NB4 (cell line): ENCODE results near the gene SLC6A6.

Source experiments
- CTCF ChIP-seq: IDR thresholded peaks from one replicate; pipeline ENCODE4 v1.5.1; 2012; ENCODE audit warnings: low read depth, low read length
- MYC ChIP-seq: IDR thresholded peaks from 2 replicates; pipeline ENCODE4 v1.6.1; 2011; ENCODE audit warnings: low read depth, low read length
- POLR2A ChIP-seq: IDR thresholded peaks from 2 replicates; pipeline ENCODE4 v1.6.1; 2011; ENCODE audit warnings: mild to moderate bottlenecking; ENCODE audit not compliant: insufficient read length; ENCODE audit errors: extremely low read depth
- TF ChIP-seq, protein P1 (sequence below): IDR thresholded peaks from 2 replicates; pipeline ENCODE4 v1.6.1; 2011; ENCODE audit warnings: low read depth, low read length

- no peak for TF ChIP-seq CTCF
- no peak for TF ChIP-seq POLR2A
- TF ChIP-seq, protein P1, sequence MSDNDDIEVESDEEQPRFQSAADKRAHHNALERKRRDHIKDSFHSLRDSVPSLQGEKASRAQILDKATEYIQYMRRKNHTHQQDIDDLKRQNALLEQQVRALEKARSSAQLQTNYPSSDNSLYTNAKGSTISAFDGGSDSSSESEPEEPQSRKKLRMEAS = no peak
- no peak for TF ChIP-seq MYC
These were observed 114.4 kb downstream of the SLC6A6 start for GRCh38 chr3:14516738-14517345.
